Neural progenitor cell (in vitro differentiated cells): ENCODE data around the gene PRDM16.

Experiments used
- EZH2 ChIP-seq: fragments of 200-600 bp; sonication (generic); IDR thresholded peaks from 2 replicates; pipeline ENCODE4 v1.6.1; 2017; ENCODE audit warnings: antibody characterized with exemption, mild to moderate bottlenecking, moderate library complexity
- TF ChIP-seq, protein P1 (sequence below): fragments of 200-600 bp; sonication (generic); IDR thresholded peaks from 2 replicates; pipeline ENCODE4 v1.5.1; 2017; ENCODE audit warnings: antibody characterized with exemption, mild to moderate bottlenecking

DNA sequence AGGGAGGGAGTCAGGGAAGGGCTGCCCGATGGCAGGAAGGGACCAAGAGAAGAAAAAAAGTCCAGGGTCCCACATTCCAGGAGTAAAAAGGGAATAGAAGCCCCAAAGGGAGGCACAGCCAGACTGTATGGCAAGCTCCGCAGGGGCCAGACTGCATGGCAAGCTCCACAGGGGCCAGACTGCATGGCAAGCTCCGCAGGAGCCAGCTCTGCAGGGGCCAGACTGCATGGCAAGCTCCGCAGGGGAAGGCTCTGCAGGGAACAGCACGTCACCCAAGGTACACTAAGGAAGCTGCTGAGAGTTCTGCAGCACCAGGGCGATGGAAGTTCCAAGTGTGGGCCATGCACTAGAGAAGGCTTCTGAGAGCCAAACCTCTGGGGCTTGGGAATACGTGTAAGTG lies 228.8 kb downstream of the PRDM16 start:
- no peak for TF ChIP-seq EZH2
- TF ChIP-seq, protein P1, sequence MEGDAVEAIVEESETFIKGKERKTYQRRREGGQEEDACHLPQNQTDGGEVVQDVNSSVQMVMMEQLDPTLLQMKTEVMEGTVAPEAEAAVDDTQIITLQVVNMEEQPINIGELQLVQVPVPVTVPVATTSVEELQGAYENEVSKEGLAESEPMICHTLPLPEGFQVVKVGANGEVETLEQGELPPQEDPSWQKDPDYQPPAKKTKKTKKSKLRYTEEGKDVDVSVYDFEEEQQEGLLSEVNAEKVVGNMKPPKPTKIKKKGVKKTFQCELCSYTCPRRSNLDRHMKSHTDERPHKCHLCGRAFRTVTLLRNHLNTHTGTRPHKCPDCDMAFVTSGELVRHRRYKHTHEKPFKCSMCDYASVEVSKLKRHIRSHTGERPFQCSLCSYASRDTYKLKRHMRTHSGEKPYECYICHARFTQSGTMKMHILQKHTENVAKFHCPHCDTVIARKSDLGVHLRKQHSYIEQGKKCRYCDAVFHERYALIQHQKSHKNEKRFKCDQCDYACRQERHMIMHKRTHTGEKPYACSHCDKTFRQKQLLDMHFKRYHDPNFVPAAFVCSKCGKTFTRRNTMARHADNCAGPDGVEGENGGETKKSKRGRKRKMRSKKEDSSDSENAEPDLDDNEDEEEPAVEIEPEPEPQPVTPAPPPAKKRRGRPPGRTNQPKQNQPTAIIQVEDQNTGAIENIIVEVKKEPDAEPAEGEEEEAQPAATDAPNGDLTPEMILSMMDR, result no peak
